OCI-M2 (cell line): ENCODE measurements around the gene RAB3IP.
"Not testable (repeated sequence)": the region's sequence is repeated elsewhere in the genome, so short reads cannot be mapped to it uniquely, and the experiment has no call there.

Experiments used
- DNase-seq: peaks from one replicate; lab custom pipeline; 2025; ENCODE audit not compliant: unreplicated experiment; lab: John Stamatoyannopoulos, UW

The RAB3IP gene

GRCh38 chr12:69755302-69755701, 16.6 kb downstream of the RAB3IP start:
- DNase-seq, result no peak

GRCh38 chr12:69756088-69756755, 17.6 kb downstream of the RAB3IP start:
- DNase-seq, result no peak

GRCh38 chr12:69758105-69758504, 19.4 kb downstream of the RAB3IP start:
- no peak for DNase-seq

- DNase-seq, result not testable (repeated sequence)
Observed at GRCh38 chr12:69759581-69759980, 20.9 kb downstream of the RAB3IP start.

GRCh38 chr12:69765515-69765914, 26.9 kb downstream of the RAB3IP start:
- no peak for DNase-seq

GRCh38 chr12:69766260-69766659, 27.6 kb downstream of the RAB3IP start:
- no peak for DNase-seq

- no peak for DNase-seq
Observed at GRCh38 chr12:69779928-69780327, 41.3 kb downstream of the RAB3IP start.

GRCh38 chr12:69783365-69783764, 44.7 kb downstream of the RAB3IP start:
- no peak for DNase-seq

GRCh38 chr12:69789351-69789750, 50.7 kb downstream of the RAB3IP start:
- no peak for DNase-seq

GRCh38 chr12:69792533-69792932, 53.9 kb downstream of the RAB3IP start:
- no peak for DNase-seq

- not testable (repeated sequence) for DNase-seq
Observed at GRCh38 chr12:69807101-69807897, 68.6 kb downstream of the RAB3IP start.

- no peak for DNase-seq
Observed at GRCh38 chr12:69810870-69811498, 72.3 kb downstream of the RAB3IP start.

- DNase-seq, result no peak
Observed at GRCh38 chr12:69816082-69816481, 77.4 kb downstream of the RAB3IP start.

GRCh38 chr12:69821032-69821455, 82.4 kb downstream of the RAB3IP start:
- no peak for DNase-seq

- no peak for DNase-seq
Observed at GRCh38 chr12:69821456-69822159, 82.9 kb downstream of the RAB3IP start.

- no peak for DNase-seq
Observed at GRCh38 chr12:69822201-69822860, 83.7 kb downstream of the RAB3IP start.

GRCh38 chr12:69824028-69824427, 85.4 kb downstream of the RAB3IP start:
- no peak for DNase-seq

- DNase-seq, result no peak
Observed at GRCh38 chr12:69824966-69825560, 86.4 kb downstream of the RAB3IP start, which contains the start of gene MYRFL. Gene MYRFL, plus strand, starts transcription at chr12:69825227. Its CDS starts 291 bp downstream, at chr12:69825518.

- no peak for DNase-seq
Observed at GRCh38 chr12:69828897-69829296, 90.2 kb downstream of the RAB3IP start.

- no peak for DNase-seq
Observed at GRCh38 chr12:69833696-69834095, 95.0 kb downstream of the RAB3IP start.
